Measurements from ENCODE around the gene CNGB1. TPM values are rescaled to one million over a fixed set of nuclear protein-coding genes. Genes with fewer than 3 reads are reported as not detected.
"Not testable (repeated sequence)": the region's sequence is repeated elsewhere in the genome, so short reads cannot be mapped to it uniquely, and the experiment has no call there.

Gene CNGB1
- total RNA-seq, 2 donors from 2014 or later = 0.34 TPM; not detected in 1

GRCh38 chr16:57873218-57873617 is 97.7 kb downstream of the CNGB1 start:
- no peaks in the 10 kb centered on the region for H3K36me3 ChIP-seq
- DNase-seq (ENCODE audit: low spot score) = no peak
- no peaks in the 10 kb centered on the region for H3K9me3 ChIP-seq
- 16% methylated on average over 11 of the region's 11 CpGs for WGBS
- intact Hi-C loops (cut with DNase I) = no loop called here
- no peak overlapping the region for H3K27ac ChIP-seq
- no peak overlapping the region for H3K4me3 ChIP-seq
- no peaks in the 10 kb centered on the region for H3K4me1 ChIP-seq (replicated peaks)
- no peak for TF ChIP-seq POLR2AphosphoS5 (IDR thresholded peaks at IDR 0.05)
- TF ChIP-seq POLR2A (IDR thresholded peaks at IDR 0.05) = no peak
- no peak for TF ChIP-seq CTCF (IDR thresholded peaks at IDR 0.05)
- peaks cover 2% of the 10 kb centered on the region for H3K27me3 ChIP-seq (replicated peaks; ENCODE audit: insufficient read depth)

GRCh38 chr16:57872764-57873163 is 98.2 kb downstream of the CNGB1 start:
- WGBS = 86% methylated on average over 12 of the region's 12 CpGs
- DNase-seq (ENCODE audit: low spot score); H3K27me3 ChIP-seq (replicated peaks; ENCODE audit: insufficient read depth); H3K4me3 ChIP-seq; H3K27ac ChIP-seq; H3K9me3 ChIP-seq; H3K36me3 ChIP-seq; H3K4me1 ChIP-seq (replicated peaks); intact Hi-C loops (cut with DNase I): not testable (repeated sequence)

- H3K9me3 ChIP-seq = no peaks in the 10 kb centered on the region
- H3K27ac ChIP-seq = no peak overlapping the region
- H3K36me3 ChIP-seq = no peaks in the 10 kb centered on the region
- TF ChIP-seq CTCF (IDR thresholded peaks at IDR 0.05) (no peak), POLR2A (IDR thresholded peaks at IDR 0.05) (no peak), POLR2AphosphoS5 (IDR thresholded peaks at IDR 0.05) (no peak)
- no peak overlapping the region for H3K4me3 ChIP-seq
- no peaks in the 10 kb centered on the region for H3K4me1 ChIP-seq (replicated peaks)
- no peak for DNase-seq (ENCODE audit: low spot score)
- intact Hi-C loops (cut with DNase I) = no loop called here
- peaks cover 2% of the 10 kb centered on the region for H3K27me3 ChIP-seq (replicated peaks; ENCODE audit: insufficient read depth)
- WGBS = 90% methylated on average over 1 of the region's 1 CpG
These were observed 99.5 kb downstream of the CNGB1 start for GRCh38 chr16:57871456-57871855.

- H3K4me1 ChIP-seq (replicated peaks) = no peaks in the 10 kb centered on the region
- TF ChIP-seq POLR2A (IDR thresholded peaks at IDR 0.05) (no peak), POLR2AphosphoS5 (IDR thresholded peaks at IDR 0.05) (no peak), CTCF (IDR thresholded peaks at IDR 0.05) (no peak)
- intact Hi-C loops (cut with DNase I) = no loop called here
- H3K27me3 ChIP-seq (replicated peaks; ENCODE audit: insufficient read depth) = peaks cover 2% of the 10 kb centered on the region
- WGBS = 84% methylated on average over 7 of the region's 7 CpGs
- no peaks in the 10 kb centered on the region for H3K9me3 ChIP-seq
- DNase-seq (ENCODE audit: low spot score) = no peak
- no peak overlapping the region for H3K4me3 ChIP-seq
- H3K27ac ChIP-seq = no peak overlapping the region
- no peaks in the 10 kb centered on the region for H3K36me3 ChIP-seq
These were observed 100.0 kb downstream of the CNGB1 start for GRCh38 chr16:57870753-57871454.

- no peak overlapping the region for H3K4me3 ChIP-seq
- no peaks in the 10 kb centered on the region for H3K9me3 ChIP-seq
- H3K36me3 ChIP-seq = no peaks in the 10 kb centered on the region
- intact Hi-C loops (cut with DNase I) = no loop called here
- WGBS = 92% methylated on average over 13 of the region's 13 CpGs
- H3K4me1 ChIP-seq (replicated peaks) = no peaks in the 10 kb centered on the region
- DNase-seq (ENCODE audit: low spot score) = no peak
- no peak for TF ChIP-seq POLR2AphosphoS5 (IDR thresholded peaks at IDR 0.05)
- no peak for TF ChIP-seq CTCF (IDR thresholded peaks at IDR 0.05)
- peaks cover 2% of the 10 kb centered on the region for H3K27me3 ChIP-seq (replicated peaks; ENCODE audit: insufficient read depth)
- H3K27ac ChIP-seq = no peak overlapping the region
These were observed 101.9 kb downstream of the CNGB1 start for GRCh38 chr16:57868913-57869520.

Data from prostate gland (tissue), 2 donors.